ENCODE data around the gene VANGL1. TPM values are rescaled to one million over a fixed set of nuclear protein-coding genes. Genes with fewer than 3 reads are reported as not detected.

Gene VANGL1
- total and polyA plus RNA-seq, 12 donors: 2.0 to 19.1 (median 10.6) TPM

DNA sequence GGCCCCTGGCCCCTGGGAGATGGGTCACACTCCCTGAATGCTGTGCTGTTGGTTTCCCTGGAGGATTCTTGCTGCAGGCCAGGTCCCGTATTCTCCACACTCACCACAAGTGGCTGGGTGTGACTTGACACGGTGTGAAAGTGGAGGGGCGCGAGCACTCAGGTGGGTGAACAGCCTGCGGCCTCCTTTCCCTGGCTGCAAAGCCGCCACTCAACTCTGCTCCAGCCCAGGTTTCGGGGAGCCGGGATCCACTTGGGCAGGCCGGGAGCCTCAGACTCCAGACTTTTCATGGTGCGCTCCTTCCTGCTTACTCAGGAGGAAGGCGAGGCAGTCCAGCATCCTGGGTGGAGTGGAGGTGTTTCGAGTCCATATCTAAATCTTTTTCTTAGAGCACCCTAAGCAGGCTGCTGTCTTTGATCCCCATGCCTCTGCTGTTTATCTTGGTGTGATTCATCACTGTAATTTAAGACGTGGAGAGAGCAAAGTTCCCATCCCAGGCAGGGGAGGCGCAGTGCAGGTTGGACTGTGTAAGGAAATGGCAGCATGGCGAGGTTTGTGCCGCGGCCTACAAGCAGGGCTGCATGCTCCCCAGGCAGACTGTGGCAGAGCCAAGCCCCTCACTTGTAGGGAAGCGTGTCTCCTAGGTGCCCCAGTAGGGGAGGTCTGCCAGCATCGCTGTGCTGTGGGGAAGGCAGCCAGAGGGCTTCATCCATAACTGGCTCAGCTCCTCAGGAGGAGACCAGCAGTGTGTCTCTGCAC, 29.6 kb downstream of the VANGL1 start:
- 86 to 91% (median 89%) methylated on average over 12 to 19 of the region's 19 CpGs for WGBS, 4 donors
- intact Hi-C loops (cut with DNase I): no loop called here
- Histone ChIP-seq H3K4me1 (replicated peaks in 1 of 2) (no peaks in the 10 kb centered on the region), H3K27ac (no peak overlapping the region), H3K36me3 (replicated peaks in 1 of 2) (no peaks in the 10 kb centered on the region), H3K4me3 (no peak overlapping the region), H3K27me3 (no peaks in the 10 kb centered on the region), H3K9me3 (replicated peaks in 1 of 3) (no peaks in the 10 kb centered on the region)
- DNase-seq: peak in 1 of 7 donors; percentile 10
- no peak for TF ChIP-seq POLR2A (IDR thresholded peaks at IDR 0.05)
- TF ChIP-seq CTCF (IDR thresholded peaks at IDR 0.05): no peak

- no peaks in the 10 kb centered on the region for H3K4me1 ChIP-seq (replicated peaks in 1 of 2)
- WGBS, 4 donors: 89 to 96% (median 95%) methylated on average over 12 to 13 of the region's 13 CpGs
Observed at GRCh38 chr1:115672224-115673009, 30.6 kb downstream of the VANGL1 start.

DNA sequence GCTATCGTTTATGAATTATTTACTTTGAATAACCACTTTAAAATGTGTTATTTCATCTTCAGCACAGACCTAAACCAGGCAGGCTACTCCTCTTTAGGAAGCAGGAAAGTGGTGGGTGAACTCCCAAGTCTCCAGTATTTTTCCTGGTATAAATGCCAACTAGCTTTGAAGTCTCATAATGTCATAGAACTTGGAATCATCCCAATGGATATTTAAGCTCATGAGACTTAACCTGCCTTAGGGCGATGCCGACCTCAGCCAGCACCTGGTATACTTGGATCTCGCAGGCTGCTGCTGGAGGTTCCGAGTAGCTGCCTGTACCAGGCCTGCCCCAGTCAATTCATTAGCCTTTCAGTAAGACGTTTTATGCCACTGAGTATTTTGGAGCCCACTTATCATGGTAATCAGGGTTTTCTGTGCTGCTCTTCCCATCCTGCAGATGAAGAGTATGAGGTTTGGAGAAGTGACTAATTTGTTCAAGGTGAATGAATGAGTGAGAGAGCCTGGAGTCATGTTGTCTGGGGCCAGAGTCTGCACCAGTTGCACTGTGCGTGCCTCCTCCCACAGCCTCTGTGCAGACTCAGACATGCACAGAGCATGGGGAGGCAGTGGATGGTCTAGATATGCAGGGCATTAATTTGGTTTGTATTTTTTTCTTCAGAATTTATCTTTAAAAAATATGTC, 34.9 kb downstream of the VANGL1 start:
- Histone ChIP-seq H3K4me1 (replicated peaks in 1 of 2) (peaks cover 2 to 5% of the 10 kb centered on the region in 2 donors), H3K36me3 (replicated peaks in 1 of 2) (no peaks in the 10 kb centered on the region), H3K9me3 (replicated peaks in 1 of 3) (no peaks in the 10 kb centered on the region), H3K27ac (no peak overlapping the region), H3K27me3 (no peaks in the 10 kb centered on the region), H3K4me3 (no peak overlapping the region)
- DNase-seq: no peak
- TF ChIP-seq CTCF (IDR thresholded peaks at IDR 0.05) (no peak), POLR2A (IDR thresholded peaks at IDR 0.05) (no peak)
- WGBS, 4 donors: 84 to 91% (median 87%) methylated on average over 7 of the region's 7 CpGs
- intact Hi-C loops (cut with DNase I): no loop called here

More at GRCh38 chr1:115672224-115673009, 30.6 kb downstream of the VANGL1 start:
- no peak for DNase-seq
- Histone ChIP-seq H3K4me3 (no peak overlapping the region), H3K9me3 (replicated peaks in 1 of 3) (no peaks in the 10 kb centered on the region), H3K36me3 (replicated peaks in 1 of 2) (no peaks in the 10 kb centered on the region), H3K27ac (no peak overlapping the region), H3K27me3 (no peaks in the 10 kb centered on the region)
- no peak for TF ChIP-seq CTCF (IDR thresholded peaks at IDR 0.05)
- no peak for TF ChIP-seq POLR2A (IDR thresholded peaks at IDR 0.05)
- intact Hi-C loops (cut with DNase I): no loop called here

DNA sequence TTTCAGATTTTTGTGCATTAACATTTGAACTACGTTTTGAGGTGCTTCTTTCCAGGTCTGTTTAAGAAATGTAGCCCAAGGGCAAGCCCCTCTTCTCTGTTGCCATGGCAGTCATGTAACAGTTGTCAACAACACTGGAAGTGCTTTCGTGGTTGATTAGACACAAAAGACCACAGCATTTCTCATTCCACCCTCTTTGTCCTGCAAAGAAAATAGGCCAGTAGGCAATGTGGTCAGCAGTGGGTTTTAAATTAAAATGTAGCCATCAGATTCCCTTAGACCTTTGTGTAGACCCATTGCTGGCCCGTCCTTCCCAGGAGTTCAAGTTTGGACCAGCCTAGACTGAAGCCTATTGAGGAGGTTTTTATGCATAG, 35.4 kb downstream of the VANGL1 start:
- Histone ChIP-seq H3K27me3 (no peaks in the 10 kb centered on the region), H3K27ac (no peak overlapping the region), H3K36me3 (replicated peaks in 1 of 2) (no peaks in the 10 kb centered on the region), H3K9me3 (replicated peaks in 1 of 3) (no peaks in the 10 kb centered on the region), H3K4me3 (no peak overlapping the region), H3K4me1 (replicated peaks in 1 of 2) (peaks cover 2 to 5% of the 10 kb centered on the region in 2 donors)
- DNase-seq: no peak
- no peak for TF ChIP-seq POLR2A (IDR thresholded peaks at IDR 0.05)
- TF ChIP-seq CTCF (IDR thresholded peaks at IDR 0.05): no peak
- intact Hi-C loops (cut with DNase I): no loop called here
- WGBS, 4 donors: 72 to 79% (median 76%) methylated on average over 3 of the region's 3 CpGs

All from adrenal gland (tissue), 12 donors.